G401 (cell line): ENCODE results near the gene TULP4. TPM values are rescaled to one million over a fixed set of nuclear protein-coding genes. Genes with fewer than 3 reads are reported as not detected.
"Not testable (repeated sequence)": the region's sequence is repeated elsewhere in the genome, so short reads cannot be mapped to it uniquely, and the experiment has no call there.

ENCODE experiments used
- DNase-seq: peaks from one replicate; pipeline ENCODE4 v3.0.0-alpha.2; 2015; ENCODE audit warnings: low spot score
- in situ Hi-C: cut with HindIII; loops from 2 replicates; pipeline ENCODE4 v1.10.0; 2016; ENCODE audit warnings: low sequenced_read_pairs, mixed read lengths
- total RNA-seq: library from RNA; depleted of rRNA; stranded (reverse); fragments of >200 nt; shearing (Covaris generic); gene quantifications from 2 replicates; pipeline ENCODE4 v1.2.3, GENCODE V29; 2014

Gene TULP4
- total RNA-seq, 1 experiment from 2014 or later = 68.5 TPM

DNA sequence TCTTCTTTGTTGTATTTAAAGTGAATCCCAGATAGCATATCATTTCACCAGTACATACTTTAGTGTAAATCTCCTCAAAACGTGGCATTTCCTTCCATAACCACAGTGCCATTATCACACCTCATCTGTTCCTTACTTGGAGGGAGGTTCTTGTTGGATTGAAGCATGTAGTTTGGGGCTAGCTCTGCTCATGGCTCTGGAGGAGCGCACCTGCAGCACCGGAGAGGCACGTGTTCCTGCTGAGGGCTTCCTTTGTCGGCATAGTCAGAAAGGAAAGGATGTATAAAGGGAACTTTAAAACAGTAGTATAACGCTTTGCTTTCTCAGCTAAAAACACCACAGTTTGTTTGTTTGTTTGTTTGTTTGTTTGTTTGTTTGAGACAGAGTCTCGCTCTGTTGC, 126.0 kb downstream of the TULP4 start:
- DNase-seq = no peak
- in situ Hi-C loops = no loop called here

DNA sequence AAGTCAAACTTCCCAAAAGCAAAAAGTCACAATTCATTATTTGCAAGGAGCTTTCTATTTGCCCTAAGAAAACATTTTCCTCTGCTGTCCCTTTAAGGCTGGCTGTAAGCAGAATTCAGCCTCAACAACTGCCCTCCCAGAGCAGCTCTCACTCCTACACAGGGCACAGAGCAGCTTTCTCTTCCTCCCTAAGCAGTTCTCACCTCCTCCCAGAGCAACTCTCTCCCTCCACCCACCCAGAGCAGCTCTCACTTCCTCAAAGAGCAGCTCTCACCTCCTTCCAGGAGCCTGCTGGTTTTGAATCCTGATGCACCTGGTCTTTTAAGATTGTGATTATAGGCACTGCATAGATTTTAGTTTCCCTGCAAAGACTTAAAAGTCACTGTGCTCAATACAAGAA, 127.0 kb downstream of the TULP4 start:
- in situ Hi-C loops = no loop called here
- DNase-seq = no peak

DNA sequence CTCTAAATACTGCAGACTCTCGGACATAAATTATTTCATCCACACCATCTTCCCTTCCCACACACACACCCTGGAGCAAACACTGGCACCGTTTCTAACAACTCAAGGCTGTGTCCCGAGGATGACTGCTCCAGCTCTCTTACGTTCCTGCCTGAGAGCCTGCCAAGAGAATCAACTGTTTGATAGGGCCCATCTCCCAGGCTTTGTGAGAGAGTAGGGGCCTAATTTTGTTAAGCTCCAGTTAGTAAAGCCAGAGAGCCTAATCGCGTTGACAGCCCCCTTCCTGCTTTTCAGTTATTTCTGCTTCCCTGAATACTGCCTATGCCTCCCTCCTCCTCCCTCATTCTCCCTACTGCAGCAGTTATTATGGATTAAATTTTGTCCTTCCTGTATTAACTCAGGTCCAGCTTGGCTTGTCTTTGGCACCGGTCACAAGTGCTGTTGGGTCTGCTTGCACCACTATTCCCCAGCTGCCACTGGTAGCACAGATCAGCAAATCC, 129.5 kb downstream of the TULP4 start:
- in situ Hi-C loops = no loop called here
- DNase-seq = peak; percentile 71

DNA sequence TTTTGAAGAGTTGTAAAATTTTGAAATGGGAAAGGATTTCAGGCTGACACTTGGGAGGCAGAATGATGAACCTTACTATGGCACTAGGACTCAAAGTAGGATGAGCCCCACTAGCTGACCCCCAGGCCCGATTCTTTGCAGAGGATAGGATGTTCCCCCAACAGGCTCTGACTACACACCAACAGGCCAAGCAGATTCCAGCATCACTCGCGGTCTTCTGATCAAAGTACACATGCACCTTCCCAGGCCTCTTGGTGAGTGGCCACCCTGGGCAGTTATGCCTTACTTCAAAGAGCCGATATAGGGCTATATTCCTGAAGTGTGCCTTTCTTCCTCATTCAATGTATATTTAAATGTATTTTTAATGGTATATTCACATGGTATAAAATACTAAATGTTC, 130.0 kb downstream of the TULP4 start:
- in situ Hi-C loops = no loop called here
- no peak for DNase-seq

DNA sequence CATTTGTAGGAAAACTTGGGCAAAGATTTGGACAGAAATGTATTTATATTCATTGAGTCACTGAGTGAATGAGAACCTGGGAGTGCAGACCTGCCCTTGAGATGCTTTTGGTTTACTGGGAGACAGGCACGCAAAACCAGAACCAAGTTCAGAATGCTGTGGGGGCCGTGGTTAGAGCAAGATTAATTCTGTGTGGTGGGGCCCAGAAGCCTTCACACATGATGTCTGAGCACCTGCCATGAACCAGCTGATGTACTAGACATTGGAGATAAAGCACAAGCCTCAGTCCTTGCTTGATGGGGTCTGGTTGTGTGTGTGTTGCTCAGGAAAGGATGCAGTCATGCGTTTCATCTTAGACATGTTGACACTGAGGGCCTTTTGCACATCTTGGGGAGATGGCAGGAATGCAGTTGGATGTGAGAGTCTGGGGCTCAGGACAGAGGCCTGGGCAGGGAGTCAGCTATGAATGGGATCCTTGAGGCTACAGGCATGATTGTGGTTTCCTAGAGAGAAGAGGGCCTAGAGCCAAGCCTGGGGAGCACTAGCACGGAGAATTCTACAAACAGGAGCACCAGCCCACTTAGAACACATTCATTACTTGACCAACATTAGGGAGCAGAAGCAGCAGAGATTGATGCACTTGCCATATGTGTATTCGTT, 133.3 kb downstream of the TULP4 start:
- in situ Hi-C loops = no loop called here

DNA sequence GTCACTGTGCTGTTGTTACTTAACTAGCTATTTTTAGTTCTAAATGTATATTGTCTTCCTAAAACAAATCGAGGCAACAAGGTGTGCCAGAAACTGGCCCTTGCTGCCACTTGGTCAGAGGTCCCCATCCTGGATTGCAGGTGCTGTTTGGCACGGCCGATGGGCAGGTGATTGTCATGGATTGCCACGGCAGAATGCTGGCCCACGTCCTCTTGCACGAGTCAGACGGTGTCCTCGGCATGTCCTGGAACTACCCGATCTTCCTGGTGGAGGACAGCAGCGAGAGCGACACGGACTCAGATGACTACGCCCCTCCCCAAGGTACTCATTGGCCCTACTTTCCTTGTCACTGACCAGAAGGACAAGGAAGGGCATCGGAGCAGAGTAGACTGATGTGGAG, 136.6 kb downstream of the TULP4 start:
- in situ Hi-C loops = no loop called here
- peak; percentile 64 for DNase-seq

More for the DNA sequence above, 133.3 kb downstream of the TULP4 start:
- DNase-seq = no peak

DNA sequence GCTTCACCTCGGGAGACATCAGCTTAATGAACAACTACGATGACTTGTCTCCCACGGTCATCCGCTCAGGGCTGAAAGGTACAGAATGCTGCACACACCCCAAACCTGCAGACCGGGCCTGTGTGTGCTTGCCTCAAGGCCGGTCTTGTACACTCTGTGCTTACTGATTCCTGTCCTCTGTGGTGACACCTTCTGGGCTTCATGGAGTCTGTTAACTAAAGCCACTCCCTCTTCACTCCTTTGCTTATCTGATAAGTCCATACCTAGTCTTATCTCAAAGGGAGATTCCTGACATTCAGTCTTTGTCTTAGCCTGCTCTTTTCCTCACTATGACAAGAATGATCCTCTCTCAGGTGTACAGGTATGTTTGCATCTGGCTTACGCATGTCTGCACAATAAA, 139.9 kb downstream of the TULP4 start:
- peak; percentile 62 for DNase-seq
- in situ Hi-C loops = no loop called here

DNA sequence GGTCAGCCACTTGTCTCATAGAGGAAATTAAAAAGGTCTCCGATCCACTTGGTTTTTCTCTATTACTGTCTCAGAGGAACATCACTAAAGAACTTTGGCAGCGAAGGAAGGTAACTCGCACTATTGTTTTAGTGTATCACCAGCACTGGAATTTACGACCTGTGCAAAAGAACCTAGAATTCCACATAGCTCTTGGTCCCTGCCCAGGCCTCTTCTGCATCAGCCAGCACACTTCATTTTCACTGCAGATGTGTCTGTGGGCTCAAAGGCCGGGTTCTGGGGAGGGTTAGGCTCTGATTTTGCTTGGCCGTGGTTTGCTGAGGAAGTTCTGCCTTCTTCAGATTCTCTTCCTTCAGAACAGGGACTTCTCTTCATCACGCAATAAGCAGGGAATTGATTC, 144.9 kb downstream of the TULP4 start:
- in situ Hi-C loops = no loop called here
- no peak for DNase-seq

DNA sequence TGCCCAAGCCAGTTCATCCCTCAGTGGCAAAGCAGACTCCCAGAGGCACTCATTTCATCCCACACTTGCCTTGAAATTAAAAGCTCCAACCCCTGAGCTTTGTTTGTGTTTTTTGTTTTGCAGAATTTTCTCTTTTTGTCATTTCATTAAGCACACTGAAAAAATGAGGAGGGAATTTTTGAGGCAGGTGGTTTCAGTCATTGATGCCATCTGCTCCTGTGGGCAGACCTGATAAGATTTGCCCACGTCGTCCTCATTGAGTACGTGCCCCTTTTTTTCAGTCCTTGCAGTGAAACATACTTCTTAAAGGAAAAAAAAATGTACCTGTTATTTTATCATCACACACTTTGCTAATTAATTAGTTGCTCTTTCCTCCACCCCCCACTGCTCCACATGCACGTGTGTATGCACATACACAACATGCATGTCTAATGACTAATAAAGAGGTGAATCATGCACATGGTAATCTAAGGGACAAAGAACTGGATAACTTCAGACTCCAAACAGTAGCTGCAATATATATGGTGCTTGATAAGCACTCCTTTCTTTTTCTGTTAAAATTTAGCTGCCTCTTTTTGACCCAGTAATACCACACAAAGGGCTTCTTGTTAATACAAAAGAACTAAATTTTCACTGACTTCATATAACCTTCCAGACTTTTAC, 145.5 kb downstream of the TULP4 start:
- in situ Hi-C loops = no loop called here
- peak; percentile 61 for DNase-seq

DNA sequence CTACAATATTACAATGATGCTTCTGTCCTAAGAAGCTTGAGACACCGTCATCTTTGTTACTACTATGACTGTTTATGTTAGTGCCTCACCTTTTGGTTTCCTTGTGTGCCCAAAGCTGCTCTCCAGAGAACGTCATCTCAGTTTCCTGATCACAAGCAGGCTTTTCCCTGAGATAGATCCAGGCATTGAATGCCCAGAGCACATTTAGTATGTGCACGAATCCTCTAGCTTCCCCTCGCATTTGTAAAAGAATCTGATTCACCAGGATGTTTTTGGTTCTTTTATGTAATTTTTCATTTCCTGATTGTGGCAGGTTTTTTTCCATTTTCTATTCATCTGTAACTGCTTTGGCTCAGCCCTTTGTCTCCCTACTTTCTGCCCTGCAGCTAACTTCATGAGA, 147.5 kb downstream of the TULP4 start:
- in situ Hi-C loops = no loop called here
- DNase-seq = no peak

DNA sequence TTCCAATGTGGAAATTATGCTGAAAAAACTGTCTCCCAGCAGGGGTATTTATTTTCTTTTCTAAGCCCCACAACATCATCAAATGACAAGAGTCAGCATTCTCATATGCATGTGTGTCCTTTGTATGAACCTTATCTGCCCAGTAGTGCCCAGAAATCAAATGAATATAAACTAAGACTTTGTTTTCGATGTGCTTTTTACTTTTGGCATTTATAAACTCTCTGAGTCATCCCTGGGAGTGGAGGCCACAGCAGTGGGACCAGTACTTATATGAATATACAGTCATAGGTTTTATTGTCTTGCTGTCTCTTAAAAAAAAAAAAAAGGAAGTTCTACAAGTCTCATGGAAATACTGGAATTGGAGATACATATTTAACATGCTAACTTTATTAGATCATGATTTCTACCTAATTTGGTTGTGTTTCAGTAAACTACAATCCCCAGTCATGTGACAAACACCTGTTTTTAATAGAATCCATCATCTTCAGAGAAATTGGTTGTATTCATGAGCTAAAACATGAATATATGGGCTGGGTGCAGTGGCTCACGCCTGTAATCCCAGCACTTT, 148.4 kb downstream of the TULP4 start:
- in situ Hi-C loops = no loop called here
- no peak for DNase-seq

DNA sequence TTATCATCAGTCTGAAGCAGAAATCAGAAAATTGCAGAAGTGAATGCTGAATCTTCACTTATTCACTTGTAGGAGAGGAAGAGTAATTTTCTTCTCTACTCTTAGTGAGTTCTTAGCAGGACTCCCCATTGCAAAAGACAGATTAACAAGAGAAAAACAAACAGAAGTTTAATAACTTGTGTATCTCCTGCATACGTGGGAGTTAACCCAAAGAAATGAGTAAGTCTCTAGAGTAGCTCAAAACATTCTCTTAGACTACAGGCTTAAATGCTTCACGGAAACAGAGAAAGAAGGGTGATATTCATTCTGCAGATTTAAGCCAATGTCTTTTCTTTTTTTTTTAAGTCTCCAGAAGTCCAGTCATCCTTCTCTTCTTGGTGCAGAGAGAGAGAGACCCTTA, 149.7 kb downstream of the TULP4 start:
- in situ Hi-C loops = no loop called here

DNA sequence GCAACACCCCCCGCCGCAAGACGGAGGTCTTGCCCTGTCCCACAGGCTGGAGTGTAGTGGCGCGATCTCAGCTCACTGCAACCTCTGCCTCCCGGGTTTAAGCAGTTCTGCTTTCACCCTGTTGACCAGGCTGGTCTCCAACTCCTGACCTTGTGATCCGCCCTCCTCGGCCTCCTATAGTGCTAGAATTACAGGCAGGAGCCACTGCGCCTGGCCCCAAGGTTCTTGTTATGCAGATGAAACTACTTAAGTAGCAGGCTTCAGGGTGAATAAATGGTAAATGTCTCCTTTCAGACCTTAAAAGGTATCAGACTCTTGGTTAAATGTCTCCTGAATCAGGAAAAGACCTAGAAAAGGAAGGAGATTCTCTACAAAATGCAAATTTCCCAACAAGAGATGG, 152.2 kb downstream of the TULP4 start:
- in situ Hi-C loops = no loop called here
- DNase-seq = no peak

More for the DNA sequence above, 149.7 kb downstream of the TULP4 start:
- DNase-seq = no peak

DNA sequence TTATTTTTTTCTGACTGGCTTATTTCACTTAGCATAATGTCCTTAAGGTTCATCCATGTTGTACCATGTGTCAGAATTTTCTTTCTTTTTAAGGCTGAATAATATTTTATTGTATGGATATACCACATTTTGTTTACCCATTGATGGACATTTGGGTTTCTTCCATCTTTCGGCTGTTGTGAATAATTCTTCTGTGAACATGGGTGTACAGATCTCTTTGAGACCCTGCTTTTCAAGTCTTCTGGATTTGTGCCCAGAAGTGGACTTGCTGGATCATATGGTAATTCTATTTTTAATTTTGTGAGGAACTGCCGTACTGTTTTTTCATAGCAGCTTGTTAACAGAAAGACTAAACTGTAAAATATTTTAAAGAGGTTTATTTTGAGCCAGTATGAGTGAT, 153.0 kb downstream of the TULP4 start:
- no peak for DNase-seq
- in situ Hi-C loops = no loop called here

DNA sequence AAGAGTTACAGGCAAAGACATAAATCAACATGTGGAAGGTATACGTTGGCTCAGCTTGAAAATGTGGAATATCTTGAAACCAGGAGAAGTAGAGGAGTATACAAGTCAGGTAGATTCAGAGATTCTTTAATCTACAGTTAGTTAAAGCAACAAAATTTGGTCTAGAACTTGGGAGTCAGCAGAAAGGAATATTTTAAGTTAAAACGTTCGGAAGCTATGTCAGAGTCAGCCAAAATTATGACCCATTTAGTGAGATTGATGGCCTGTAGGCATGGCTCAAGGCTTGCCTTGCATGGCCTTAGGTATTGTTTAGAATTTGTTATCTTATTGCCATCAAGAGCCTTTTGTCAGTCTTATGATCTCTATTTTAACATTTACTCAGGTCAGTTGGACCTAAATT, 153.5 kb downstream of the TULP4 start:
- in situ Hi-C loops = no loop called here
- no peak for DNase-seq

DNA sequence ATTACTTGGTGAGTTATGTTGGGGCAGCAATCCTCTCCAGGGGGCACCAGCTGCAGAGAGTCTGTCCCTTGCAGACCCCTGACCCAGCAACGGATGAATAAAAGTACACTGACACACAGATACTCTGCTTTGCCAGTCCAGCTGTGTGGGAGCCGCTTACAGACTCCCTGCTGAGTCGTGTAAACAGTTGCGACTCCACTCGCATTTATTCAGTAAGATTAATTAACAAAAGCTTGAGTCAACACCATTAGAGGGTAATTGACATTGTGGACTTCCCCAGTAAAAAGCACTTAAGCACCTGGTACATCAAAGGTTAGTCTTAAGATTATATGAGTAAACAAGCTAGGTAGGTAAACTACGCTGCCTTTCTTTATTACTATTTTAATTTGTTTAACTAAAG, 155.7 kb downstream of the TULP4 start:
- in situ Hi-C loops = no loop called here
- no peak for DNase-seq

DNA sequence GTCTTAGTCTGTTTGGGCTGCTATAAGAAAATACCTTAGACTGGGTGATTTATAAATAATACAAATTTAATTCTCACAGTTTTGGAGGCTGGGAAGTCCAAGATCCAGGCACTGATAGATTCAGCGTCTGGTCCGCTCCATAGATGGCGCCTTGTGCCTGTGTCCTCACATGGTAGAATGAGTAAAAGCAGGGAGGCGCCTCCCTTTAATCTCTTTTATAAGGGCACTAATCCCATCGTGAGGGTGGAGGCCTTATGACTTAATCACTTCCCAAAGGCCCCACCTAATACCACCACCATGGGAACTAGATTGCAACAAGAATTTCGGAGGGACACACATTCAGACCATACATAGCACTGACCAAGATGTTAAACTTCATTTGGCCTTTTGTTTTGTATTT, 156.4 kb downstream of the TULP4 start:
- in situ Hi-C loops = no loop called here
- no peak for DNase-seq

DNA sequence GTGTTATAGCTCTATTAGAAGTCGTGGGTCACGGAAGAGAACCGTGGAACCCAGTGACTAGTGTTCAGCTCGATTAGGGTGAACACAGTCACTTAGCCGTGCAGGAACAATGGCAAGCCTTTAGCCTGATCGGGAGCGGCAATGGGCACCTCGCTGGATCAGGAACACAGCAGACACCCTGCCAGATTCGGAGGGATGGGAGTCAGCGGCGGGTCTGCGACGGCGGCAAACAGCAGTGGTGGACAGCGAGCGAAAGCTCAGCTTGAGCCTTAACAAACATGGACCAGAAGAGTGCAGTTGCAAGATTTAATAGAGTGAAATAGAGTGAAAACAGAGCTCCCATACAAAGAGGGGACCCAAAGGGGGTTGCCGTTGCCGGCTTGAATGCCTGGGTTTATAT, 157.8 kb downstream of the TULP4 start:
- DNase-seq, in situ Hi-C loops: not testable (repeated sequence)

DNA sequence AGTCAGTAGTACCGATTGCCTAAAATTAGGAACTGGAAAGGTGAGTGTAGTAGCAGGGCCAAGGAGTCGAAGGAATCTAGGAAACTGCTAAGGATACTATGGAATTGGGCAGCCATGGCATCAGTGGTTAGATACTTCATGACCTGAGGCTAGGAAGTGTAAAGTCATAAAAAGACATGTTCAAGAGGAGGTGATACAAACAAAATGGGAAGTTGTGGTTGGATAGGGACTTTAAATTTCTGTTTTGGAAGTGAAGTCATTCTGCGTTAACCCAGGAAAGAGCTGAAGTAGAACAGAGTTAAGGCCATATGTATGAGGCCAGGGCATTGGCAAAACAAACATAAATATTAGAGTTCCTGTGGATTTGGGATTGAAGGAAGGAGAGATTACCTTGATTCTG, 159.1 kb downstream of the TULP4 start:
- in situ Hi-C loops = no loop called here
- DNase-seq = no peak

DNA sequence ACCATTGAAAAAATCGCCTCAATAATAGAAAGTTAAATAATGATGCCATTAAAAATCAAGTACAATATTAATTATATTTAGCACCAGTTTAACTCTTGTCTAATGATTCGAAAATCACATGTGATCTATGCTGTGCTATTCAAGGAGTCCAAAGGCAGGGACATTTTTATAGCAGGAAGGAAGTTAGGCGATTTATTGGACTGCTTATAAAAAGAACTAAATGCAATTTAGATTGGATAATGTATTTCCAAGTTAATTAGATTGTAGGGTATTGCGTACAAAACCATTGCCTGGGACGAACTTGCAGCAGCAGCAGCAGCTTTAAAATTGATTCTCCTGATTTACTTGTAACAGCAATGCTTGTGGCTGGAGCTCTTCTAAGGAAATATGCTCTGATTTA, 160.2 kb downstream of the TULP4 start:
- in situ Hi-C loops = no loop called here
- DNase-seq = no peak

DNA sequence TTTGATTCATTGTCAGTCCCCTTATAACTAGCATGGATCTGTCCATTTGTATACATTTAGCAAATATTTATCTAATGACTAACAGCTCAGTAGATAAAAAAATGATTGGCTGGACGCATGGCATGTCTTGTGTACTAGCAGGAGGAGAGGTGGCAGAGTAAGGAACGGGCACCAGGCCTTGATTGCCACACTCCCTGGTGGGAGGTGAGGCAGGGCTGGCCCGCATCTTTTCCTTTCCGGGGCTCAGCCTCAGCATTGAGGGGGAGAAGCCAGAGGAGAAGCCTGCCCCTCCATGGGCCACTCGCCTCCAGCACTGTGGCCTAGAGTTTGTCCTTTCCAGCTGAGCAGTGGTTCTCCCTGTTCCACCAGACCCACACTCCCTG, 162.7 kb downstream of the TULP4 start:
- in situ Hi-C loops = no loop called here
- DNase-seq = no peak
